22Rv1 (cell line): ENCODE results near the gene USP32.

Source experiments
- H3K27ac ChIP-seq: fragments of 450-650 bp; 2 replicates; pipeline ENCODE4 v1.5.1; 2017
- ZFX ChIP-seq: fragments of 450-650 bp; IDR thresholded peaks from 2 replicates; pipeline ENCODE4 v1.6.1; 2017; ENCODE audit warnings: antibody characterized with exemption, borderline replicate concordance
- TF ChIP-seq, protein P1 (sequence below): fragments of 450-650 bp; IDR thresholded peaks from 2 replicates; pipeline ENCODE4 v1.5.1; 2017; ENCODE audit warnings: mild to moderate bottlenecking

Gene USP32

DNA sequence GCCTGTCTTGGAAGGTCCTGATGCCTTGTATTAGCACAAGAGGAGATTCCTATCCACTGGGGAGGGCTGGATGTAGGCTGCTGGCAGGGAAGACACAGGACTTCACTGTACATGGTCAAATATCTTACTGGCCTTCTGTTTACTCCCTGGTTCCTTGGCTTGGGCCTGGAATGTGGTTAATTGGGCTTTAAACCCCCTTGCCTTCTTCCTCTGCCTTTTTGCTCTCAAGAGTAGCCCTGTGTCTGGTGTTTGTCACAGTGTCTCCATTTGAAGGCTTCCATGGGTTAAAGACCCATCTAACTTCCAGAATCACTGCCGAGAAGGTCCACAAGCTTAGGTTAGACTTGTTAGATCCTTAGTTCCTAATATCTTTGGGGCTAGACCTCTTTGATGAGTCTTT, 23.2 kb upstream of the USP32 start:
- no peak overlapping the region for H3K27ac ChIP-seq
- TF ChIP-seq, protein P1, sequence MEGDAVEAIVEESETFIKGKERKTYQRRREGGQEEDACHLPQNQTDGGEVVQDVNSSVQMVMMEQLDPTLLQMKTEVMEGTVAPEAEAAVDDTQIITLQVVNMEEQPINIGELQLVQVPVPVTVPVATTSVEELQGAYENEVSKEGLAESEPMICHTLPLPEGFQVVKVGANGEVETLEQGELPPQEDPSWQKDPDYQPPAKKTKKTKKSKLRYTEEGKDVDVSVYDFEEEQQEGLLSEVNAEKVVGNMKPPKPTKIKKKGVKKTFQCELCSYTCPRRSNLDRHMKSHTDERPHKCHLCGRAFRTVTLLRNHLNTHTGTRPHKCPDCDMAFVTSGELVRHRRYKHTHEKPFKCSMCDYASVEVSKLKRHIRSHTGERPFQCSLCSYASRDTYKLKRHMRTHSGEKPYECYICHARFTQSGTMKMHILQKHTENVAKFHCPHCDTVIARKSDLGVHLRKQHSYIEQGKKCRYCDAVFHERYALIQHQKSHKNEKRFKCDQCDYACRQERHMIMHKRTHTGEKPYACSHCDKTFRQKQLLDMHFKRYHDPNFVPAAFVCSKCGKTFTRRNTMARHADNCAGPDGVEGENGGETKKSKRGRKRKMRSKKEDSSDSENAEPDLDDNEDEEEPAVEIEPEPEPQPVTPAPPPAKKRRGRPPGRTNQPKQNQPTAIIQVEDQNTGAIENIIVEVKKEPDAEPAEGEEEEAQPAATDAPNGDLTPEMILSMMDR, result no peak
- no peak for TF ChIP-seq ZFX

GRCh38 chr17:60412701-60413100, 20.8 kb upstream of the USP32 start:
- no peak for TF ChIP-seq ZFX
- TF ChIP-seq, protein P1, result no peak
- H3K27ac ChIP-seq, result no peak overlapping the region

DNA sequence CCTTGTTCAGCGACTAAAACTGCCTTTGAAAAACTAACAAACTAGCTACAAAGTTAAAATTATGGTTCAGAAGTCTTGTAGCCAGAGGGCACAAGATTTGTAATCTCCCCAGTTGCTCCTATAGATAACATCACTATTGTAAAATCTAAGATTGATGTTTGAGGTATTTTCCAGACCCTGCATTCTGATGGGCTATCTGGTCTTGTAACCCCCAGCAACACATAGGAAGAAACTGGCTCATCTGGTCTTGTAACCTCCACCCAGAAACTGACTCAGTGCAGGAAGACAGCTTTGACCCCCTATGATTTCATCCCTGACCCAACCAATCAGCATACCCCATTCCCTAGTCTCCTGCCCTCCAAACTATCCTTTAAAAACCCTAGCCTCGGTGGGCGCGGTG, 18.1 kb upstream of the USP32 start:
- TF ChIP-seq ZFX, result no peak
- TF ChIP-seq, protein P1, result no peak
- no peak overlapping the region for H3K27ac ChIP-seq

DNA sequence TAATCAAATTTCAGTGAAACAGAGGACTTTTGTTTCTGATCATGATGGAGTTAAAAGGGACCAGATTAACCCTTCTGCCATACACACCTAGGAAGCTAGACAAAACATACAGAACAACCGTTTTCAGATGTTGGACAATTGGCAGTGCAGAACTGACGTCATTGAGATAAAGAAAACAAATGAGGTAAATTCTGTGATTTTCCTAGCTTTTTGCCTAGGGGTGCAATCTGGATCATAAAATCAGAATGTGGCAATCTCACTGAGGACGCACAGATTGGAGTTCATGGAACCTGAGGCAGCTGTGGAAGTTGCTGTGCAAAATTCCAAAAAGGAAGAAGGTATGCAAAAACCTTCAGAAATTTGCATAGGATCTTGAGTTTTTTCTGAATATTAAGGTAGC, 15.0 kb upstream of the USP32 start:
- H3K27ac ChIP-seq, result no peak overlapping the region
- TF ChIP-seq, protein P1, result no peak
- TF ChIP-seq ZFX, result no peak

GRCh38 chr17:60403962-60404361, 12.0 kb upstream of the USP32 start:
- TF ChIP-seq, protein P1, result no peak
- TF ChIP-seq ZFX, result no peak
- H3K27ac ChIP-seq, result no peak overlapping the region

DNA sequence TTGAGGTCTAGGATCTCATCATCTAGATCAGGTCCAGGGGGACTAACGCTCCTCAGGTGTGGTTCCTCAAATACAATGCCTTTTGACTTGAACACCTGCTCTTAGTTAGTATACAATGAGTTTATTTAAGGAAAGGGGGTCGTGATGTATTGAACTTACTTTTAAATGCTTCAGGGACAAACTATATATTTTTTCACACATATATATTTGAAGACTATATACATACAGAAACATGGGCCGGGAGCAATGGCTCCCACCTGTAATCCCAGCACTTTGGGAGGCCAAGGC, 11.5 kb upstream of the USP32 start:
- no peak overlapping the region for H3K27ac ChIP-seq
- TF ChIP-seq, protein P1, result no peak
- no peak for TF ChIP-seq ZFX

DNA sequence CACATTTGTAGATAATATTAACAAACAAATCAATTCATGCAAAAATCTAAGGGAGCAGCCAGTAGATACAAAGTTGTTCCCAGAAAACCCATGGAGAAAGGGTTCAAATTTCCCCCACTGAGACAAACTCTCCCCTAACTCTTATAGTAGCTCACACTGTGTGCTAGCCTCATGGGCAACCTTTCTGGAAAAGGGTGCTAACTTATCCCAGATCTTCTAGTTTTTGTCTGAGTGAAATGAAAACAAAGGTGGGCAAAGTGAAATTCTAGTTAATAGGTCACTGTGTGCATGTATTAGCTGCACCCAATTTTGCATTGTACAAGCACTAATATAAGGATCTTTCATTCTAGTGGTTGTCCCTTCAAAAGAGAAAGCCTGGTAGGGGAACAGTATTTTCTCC, 9.9 kb upstream of the USP32 start:
- H3K27ac ChIP-seq, result no peak overlapping the region
- no peak for TF ChIP-seq ZFX
- TF ChIP-seq, protein P1, result no peak
